ENCODE results near the gene L3MBTL4.
A peak's percentile ranks its signal among the peaks of the same experiment; 100 is the strongest.

L3MBTL4 gene

DNA sequence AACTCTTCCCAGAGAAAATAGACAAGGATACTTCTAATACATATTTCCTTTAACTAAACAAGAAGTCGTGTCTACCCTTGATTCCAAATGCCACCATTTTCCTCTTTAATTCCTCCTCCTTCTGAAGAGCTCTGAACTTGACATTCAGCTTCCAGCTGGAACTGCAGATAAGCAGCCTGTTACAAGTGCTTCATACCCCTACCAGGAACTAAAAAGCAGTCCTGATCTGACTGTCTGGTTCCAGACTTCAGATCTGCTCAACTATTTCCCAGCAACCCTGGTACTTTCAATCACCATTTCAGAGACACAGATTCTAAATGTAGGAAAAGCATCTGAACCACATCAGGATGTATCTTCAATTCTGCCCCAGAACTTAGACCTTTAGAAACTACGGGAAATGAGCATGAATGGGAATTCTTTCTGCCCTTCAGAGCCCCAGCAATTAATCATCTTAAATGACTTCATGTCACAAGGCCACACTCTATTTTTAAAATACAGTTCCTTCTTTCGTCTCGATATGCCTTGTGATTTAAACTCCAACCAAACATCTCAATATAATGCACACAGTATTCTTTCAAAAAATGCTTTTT is 159.5 kb downstream of the L3MBTL4 start:
- DNase-seq (ENCODE audit: low read depth, low spot score) = no peak

DNA sequence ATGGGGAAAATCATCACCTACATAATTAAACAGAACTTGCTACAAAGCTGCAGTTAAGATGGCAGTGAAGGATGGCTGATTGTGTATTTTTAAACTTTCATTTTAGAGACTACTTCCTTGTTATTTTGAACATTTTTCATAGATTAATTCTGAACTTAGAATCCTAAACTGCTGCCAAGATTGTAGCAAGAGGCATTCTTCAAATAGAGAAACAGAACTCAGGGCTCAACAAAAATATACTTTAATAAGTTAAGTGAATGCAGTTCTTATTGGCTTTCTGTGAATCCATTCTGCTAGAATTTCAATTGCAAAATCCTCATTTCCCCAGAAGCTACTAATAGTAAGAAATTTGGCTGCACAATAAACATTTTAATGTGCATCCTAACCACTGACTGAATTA is 160.3 kb downstream of the L3MBTL4 start:
- no peak for DNase-seq (ENCODE audit: low read depth, low spot score)

DNA sequence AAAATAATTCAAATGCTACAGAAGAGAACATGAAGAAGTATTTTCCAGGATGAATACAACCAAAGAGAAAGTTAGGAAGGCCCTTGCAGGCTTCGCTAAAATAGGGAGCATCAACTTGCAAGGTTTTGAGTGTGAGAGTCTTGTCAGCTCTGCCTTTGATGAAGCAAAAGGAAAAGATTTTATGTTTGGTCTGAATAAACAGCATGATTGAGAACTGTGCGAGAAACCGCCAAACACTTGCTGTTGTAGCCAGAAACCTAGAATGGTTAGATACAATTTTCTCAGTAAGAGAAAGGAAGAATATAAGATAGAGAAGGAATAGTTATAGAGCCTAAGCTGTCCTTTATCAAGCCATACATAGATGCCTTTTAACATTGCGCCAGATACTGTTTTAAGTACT is 163.6 kb downstream of the L3MBTL4 start:
- no peak for DNase-seq (ENCODE audit: low read depth, low spot score)

DNA sequence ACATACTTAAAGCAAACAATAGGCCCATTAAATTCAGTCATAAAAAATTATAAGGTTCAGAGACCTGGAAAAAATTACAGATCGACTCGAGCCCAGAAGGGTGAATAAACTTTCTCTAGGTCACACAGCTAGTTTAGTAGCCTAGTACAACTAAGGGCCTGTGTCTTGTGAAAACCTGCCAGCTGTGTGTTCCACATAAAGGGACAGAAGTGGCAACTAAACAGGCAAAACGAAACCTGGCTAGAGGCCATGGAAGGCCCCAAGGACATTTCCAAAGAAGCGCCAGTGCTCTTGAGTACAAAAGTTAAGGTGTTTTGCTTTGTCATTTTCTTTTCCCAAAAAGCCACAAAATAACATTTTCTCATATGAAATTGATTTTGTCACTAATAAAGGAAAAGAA is 164.9 kb downstream of the L3MBTL4 start:
- DNase-seq (ENCODE audit: low read depth, low spot score) = no peak

DNA sequence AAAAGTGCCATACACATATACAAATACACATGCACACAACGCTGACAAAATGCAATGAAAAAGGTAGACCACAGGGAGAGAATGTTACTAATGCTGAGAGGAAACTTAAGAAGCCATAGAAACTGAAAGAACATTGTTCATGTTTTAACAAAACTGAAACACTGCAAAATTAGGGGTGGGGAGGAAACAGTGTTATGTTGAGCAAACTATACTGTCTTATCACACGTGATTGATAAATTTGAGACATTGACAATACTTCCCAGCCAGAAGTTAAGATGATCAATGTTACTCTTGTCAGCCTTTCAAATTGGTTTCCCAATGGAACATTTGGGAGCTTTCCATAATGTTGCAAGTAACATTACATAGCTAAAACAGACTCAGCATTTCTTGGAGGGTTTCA is 165.5 kb downstream of the L3MBTL4 start:
- no peak for DNase-seq (ENCODE audit: low read depth, low spot score)

DNA sequence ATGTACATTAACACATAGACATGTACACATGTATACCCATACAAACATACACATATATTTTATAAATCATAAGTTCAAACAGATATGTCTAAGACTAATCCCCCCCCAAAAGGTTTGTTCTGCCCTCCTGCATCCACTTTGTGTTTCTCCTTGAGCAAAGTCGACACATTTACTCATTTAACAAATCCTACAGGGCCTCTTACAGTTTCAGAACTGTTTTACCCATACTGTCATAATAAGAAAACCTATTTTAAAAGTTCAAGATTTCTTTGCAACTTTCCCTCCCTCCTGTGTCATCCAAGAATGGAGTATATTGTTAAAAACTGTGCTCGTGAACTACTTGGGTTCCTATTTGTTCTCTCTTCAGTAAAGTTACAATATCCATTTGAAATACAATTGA is 166.7 kb downstream of the L3MBTL4 start:
- no peak for DNase-seq (ENCODE audit: low read depth, low spot score)

DNA sequence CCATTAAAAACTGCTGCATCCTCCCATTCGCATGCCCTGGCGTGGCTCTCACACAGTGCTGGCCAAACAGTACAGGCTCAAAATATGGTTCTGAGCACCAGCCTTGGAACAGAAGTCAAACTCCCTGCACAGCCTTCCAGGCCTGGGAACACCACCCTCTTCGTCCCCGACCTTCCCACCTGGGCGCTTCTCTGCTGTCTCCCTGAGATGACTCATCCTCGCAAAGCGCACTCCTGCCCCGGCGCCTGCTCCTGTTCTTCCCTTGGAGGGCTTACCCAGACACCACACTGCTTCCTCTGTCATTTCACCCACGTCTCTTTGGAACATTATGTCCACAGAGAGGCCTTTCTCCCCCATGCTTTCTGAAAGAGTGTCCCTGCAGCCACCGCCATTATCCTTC is 172.7 kb downstream of the L3MBTL4 start:
- no peak for DNase-seq (ENCODE audit: low read depth, low spot score)

DNA sequence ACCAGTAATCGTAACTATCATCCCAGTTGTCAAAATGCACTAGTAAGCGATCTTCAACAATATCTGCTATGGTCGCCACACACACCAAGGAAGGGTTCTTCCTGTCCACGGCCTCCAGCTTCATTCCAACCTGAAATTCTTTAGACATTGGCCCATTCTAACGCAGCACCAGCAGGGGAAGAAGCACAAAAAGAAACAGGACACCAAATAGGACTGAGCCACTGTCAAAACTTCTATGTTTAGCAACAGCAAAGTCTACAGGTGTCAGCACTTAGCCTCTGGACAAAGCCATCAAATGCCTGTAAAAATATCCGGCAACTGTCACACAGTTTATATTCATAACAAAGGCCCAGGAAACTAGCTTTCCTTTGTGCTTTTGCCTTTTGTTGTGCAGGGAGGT is 175.0 kb downstream of the L3MBTL4 start:
- DNase-seq (ENCODE audit: low read depth, low spot score) = no peak

DNA sequence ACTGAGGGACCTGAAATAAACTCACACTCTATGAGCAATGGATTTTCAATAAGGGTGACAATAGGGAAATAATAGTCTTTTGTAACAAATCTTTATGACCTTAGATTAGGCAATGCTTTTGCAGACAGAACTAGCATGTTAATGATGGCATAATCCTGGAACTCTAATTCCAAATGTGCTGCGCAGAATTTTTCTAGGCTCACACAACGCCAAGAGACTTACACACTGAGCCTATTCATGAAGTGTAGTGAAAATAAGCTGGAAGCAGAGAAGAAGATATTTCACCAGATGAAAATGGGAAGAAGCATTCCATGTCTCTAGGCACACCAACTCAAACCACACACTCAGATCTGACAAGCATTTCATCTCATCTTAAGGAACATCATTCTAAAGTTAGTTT is 178.5 kb downstream of the L3MBTL4 start:
- no peak for DNase-seq (ENCODE audit: low read depth, low spot score)

DNA sequence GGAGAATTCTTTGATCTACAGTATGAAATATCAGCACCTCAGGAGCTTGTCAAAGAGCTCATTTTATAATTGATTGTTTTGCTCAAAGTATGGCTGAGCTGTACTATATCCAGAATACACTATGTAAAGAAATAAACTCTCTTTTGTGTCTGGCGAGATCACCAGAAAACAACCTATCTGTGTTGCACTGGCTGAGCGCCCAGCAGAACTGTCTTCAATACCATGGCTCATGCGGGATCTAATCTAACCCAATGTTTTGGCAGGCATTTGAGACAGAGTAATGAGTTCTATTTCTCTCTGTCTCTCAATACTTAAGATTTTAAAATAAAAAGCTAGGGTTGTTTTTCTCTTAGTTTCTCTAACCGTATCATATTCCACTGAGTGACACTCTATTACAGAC is 192.4 kb downstream of the L3MBTL4 start:
- no peak for DNase-seq (ENCODE audit: low read depth, low spot score)

DNA sequence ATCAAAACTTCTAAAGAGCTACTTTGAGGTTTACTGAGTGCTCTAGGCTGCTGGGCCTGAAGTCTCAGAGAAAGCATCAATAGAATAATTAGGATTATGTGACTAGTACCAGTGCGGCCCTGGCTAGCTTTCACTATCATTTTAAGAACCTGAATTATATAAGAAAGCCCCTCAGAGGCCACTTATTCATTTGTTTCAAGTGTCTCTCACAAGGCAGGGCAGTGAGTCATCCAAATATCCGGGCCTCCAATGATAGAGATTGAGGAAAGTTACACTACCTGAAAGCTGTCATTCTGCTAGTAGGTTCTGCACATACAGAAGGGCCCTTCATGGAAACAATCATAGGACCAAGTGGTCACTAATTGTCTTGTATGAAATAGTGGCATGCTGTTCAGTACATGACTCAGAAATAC is 193.1 kb downstream of the L3MBTL4 start:
- DNase-seq (ENCODE audit: low read depth, low spot score) = no peak

DNA sequence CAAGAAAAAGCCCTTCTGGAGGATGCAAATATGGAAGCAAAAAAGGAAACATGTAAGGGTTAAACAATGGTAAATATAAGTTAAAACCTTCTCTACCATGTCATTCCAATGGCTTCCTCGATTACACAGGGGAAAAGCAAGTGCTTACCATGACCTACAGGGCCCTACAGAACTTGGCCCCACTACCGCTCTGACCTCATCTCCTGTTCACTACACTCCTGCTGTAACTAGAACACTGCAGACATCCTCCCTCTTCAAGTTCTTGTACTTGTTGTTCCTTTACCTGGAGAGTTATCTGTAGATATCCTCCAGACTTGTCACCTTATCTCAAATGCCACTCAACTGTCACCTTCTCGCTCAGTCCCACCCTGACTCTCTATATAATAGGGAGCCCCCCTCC is 194.6 kb downstream of the L3MBTL4 start:
- DNase-seq (ENCODE audit: low read depth, low spot score) = no peak

DNA sequence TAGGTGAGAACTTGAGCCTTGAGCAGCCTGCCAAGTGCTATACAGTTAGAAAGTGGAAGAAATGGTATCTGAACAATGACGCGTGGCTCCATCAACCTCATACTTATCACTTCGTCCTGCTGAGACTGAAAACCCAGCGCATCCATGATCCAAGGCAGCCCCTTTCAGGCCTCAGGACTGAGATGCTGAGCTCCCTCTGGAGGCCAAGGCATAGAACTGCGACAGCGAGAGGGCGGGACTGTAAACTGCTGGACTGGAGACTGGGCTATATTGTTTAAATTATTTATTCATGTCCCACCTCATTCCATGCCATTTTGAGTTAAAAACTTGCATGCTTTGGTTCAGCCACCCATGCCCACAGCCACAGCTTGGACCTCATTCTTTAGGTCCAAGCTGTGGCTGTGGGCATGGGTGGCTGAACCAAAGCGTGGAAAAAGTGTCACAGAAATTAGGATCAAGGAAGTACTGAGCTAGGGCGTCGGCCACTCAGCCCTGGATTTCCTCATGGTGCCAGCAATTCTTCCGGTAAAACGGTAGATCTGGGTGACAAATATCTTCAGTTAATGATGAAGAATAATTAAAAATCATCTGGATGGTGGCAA is 195.5 kb downstream of the L3MBTL4 start:
- DNase-seq (ENCODE audit: low read depth, low spot score) = peak; percentile 23

DNA sequence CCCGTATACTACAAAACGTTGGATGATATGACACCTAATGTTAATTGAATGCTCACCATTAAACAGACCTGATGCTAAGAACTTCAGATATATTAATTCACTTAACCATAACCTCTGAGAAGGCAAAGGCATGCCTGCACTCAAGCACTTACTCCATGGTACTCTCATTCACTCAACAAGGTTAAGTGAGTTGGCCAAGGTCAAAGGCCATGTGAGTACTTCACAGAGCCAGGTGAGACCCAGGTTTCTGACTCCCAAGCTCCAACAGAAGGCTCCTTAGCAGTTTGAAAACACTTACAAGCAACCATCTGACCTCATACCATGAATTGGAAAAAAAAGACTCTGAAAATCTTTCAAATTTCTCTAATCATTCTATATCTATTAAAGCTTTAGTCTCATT is 198.8 kb downstream of the L3MBTL4 start:
- DNase-seq (ENCODE audit: low read depth, low spot score) = no peak

DNA sequence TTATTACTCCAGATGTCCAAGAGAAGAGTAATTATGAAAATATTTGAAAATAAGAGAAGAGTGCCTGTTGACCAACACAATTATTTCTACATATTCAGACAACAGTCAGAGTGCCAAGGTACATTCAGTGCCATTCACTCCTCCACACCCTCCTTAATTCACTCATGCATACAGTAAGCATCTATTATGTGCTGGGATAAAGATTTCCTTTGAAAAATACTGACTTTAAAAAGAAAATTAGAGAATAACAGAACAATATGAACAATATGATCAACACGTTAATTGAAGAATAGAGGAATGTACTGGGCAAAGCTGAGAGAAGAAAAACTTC is 203.6 kb downstream of the L3MBTL4 start:
- DNase-seq (ENCODE audit: low read depth, low spot score) = no peak

DNA sequence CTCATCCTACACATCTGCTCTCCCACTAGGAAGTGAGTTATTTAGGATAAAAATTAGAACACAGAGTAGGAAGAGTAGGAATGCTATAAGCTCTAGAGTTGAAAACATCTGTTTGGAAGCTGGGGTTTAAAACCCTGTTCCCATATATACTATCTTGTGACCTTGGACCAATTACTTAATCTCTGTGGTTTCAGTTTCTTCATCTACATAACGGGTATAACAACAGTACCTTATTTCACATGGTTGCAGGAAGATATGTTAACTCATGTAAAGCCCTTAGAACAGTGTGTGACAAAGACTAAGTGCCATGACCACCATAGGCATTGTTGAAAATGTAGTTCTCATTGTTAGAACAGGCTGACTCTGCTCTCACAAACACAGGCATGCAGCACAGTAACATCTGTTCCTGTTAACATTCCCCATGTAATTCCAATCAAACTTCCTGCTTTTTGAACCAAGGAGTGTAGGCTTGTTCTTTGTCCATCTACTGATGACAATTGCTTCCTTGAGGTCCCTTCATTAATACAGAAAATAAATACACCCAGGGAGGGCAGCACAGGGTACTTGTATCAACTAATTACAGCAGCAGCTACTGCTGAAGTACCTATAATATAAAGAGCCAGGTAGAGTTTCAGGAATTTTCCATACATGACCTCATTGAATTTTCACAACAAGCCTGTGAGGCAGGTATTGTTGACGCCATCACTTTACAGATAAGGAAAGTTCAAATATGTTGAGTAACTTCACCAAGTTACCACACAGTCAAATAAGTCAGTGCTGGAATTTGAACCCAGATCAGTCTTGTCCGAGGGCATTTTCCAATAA is 204.2 kb downstream of the L3MBTL4 start:
- no peak for DNase-seq (ENCODE audit: low read depth, low spot score)

DNA sequence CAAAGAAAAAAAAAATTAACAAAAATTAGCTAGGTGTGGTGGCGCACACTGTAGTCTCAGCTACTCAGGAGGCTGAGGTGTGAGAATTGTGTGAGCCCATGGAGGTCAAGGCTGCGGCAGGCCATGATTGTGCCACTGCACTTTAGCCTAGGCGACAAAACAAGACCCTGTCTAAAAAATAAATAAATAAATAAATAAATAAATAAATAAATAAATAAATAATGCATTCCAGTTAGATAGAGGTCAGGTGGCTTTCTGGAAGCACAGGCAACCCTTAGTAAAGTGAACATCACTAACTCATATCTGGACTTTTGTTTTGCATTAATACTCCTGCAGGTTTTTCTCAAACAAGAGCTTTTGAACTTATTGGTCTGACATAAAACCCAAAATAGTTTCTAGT is 206.8 kb downstream of the L3MBTL4 start:
- no peak for DNase-seq (ENCODE audit: low read depth, low spot score)

DNA sequence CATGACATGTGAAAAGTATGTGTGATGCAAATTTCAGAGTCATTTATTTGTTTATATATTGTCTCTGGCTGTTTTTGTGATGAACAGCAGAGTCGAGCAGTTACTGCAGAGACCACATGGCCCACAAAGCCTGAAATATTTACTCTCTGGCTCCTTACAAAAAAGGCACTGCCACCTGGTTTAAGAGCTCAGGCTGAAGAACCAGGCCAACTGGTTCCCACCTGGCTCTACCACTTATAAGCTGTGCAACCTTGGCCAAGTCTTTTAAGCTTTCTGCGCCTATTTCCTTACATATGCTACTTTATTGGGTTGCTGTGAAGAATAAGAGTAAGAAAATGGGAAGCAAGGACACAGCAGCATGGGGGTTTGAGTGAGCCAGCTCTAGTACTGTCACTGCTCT is 207.6 kb downstream of the L3MBTL4 start:
- no peak for DNase-seq (ENCODE audit: low read depth, low spot score)

DNA sequence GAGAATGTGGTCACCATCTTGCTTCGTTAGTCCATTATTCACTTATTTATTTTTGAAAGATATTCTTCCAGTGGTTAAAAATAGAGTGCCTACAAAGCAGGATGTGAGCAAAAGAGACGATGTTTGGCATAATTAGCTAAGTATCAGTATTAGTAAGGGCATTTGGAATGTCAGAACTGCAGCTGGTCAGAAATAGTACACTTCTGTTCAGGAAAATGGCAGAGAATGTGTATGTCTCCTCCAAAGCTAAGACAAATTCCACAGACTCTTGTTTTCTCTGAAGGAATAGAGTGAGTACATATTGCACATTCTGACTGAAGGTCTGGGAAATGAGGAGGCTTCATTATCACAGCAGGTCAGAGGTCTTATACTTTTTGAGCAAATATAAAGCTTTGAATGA is 209.0 kb downstream of the L3MBTL4 start:
- no peak for DNase-seq (ENCODE audit: low read depth, low spot score)

DNA sequence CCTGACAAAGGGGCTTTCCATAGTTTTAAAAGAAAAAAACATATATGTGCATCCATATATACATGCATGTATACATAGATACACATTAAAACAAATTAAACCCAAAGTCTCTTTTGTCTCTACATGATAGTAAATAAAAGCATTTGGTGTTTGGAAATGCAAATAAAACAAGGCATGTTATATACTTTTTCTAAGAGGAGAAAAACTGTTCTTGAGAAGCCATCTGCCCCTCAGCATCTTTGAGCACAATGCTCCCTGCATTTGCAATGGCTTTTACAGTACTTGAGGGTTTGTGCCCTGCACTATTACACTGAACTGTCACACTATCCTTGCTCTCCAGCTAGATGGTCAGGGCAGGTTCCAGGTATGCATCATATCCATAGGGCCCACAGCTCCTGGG is 210.2 kb downstream of the L3MBTL4 start:
- no peak for DNase-seq (ENCODE audit: low read depth, low spot score)

DNA sequence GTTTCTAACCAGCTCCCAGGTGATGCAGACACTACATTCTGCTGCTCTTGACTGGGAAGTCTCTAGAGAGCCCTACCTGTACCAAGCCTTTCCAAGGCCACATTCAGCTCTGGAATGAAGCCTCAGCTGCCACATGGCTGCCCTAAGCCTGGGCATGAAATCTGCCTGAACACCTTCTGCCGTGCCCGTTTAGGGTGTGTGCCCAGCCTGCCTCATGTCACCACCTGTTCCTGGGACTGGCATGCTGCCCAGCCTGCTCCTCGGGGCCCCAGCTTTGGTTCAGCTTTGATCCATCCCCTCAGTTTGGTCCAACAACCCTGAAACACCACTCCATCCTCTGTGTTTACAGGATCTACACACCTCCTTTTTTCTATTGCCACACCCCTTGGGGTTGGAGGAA is 210.9 kb downstream of the L3MBTL4 start:
- no peak for DNase-seq (ENCODE audit: low read depth, low spot score)

DNA sequence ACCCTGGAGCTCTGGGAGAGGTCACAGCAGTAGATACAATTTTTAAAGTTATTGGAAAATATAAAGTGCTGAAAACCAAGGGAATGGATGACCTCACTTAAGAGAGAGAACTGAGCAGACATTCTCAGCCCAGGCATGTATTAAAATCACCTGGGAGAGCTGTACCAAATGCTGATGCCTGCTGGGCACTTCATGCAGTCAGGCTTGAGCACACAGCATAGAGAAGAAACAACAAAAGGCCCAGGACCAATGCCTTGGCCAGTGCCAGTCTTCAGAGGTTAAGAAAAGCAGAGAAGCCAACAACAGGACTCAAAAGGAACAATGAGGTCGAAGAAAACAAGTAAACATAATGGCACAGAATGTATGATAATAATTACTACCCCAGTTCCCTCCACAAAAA is 211.8 kb downstream of the L3MBTL4 start:
- no peak for DNase-seq (ENCODE audit: low read depth, low spot score)

DNA sequence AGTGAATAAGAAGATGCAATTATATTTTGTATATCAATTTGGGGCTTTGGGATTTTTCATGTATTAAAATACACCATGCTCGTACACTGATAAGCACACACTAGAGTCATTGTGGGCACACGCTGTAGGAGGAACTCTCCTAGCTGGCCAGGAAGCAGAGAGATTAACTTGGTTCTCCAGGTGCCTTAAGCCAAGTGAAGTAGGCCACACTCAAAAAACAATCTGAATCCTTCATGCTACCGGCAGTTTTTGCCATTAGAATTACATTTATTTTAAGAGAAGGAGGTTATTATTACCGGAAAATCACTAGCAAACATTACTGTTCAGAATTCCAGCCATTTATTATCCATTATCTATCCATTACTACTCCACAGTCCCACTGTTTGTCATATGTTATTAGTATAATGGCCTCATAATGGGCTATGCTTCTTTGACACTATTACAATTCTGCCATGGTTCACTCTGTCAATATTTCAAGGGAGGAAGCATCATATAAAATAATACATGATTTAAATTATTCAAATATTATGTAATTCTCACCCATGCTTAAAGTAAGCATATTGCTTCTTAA is 214.4 kb downstream of the L3MBTL4 start:
- no peak for DNase-seq (ENCODE audit: low read depth, low spot score)

All from iPS DF 19.7 (cell line).